GM18873 (cell line): ENCODE data around the gene SMC1A.

ENCODE experiments used
- ATAC-seq: cut with Tn5 transposase; IDR thresholded peaks from one replicate; pipeline ENCODE4 v1.9.1; 2021; ENCODE audit warnings: mild to moderate bottlenecking, moderate library complexity, moderate number of reproducible peaks; ENCODE audit not compliant: unreplicated experiment, low FRiP score

The SMC1A gene

GRCh38 chrX:53354669-53355068 lies 67.8 kb downstream of the SMC1A start:
- no peak for ATAC-seq

- no peak for ATAC-seq
Measured at GRCh38 chrX:53347948-53348347, 74.5 kb downstream of the SMC1A start.

DNA sequence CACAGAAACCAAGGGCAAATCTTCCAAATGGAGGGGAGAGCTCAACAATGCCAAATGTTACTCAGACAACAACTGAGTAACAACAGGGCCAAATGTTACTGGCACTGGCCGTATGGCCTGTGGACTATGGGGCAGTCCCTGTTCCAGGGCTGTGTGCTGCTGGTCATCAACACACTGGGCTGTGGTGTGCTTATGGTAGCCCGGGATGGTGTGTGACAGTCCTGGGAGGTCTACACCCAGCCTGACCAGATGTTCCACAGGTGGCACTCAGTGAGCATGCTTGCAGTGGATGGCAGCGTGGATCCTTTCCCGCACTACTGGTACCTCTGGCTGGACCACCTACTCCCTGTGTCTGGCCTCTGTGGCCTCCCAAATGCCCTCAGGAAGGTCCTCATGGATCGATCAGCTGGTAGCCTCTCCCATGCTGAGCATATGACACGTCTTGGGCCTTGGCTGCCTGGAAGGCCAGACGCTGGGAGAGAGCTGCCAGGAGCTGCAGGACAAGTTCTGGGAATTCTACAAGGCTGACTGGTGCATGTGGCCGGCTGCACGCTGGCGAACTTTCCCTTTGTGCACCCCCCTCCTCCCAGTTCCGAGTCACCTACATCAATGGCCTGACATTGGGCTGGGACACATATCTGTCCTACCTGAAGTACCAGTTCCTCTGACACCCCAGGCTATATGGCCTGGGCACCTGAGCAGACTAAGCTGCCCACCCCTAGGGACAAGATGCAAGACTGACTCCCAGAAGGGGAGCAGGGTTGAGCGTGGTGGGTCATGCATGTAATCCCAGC lies 81.4 kb downstream of the SMC1A start:
- no peak for ATAC-seq

DNA sequence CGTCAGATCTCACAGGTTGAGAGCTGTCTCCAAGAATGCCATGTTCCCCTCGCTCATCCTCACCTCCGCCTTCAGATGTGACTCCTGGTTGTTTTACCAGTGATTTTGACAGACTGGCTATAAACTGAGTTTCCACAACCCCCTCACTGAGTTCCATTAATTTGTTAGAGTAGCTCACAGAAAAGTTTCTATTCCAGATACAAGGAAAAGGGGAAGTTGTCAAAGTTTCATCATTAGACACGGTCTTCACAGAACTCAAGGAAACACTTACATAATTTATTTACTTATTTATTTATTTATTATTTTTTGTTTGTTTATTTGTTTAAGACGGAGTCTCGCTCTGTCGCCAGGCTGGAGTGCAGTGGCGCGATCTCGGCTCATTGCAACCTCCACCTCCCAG lies 85.4 kb downstream of the SMC1A start:
- no peak for ATAC-seq

GRCh38 chrX:53333853-53334252 lies 88.6 kb downstream of the SMC1A start:
- ATAC-seq: no peak

DNA sequence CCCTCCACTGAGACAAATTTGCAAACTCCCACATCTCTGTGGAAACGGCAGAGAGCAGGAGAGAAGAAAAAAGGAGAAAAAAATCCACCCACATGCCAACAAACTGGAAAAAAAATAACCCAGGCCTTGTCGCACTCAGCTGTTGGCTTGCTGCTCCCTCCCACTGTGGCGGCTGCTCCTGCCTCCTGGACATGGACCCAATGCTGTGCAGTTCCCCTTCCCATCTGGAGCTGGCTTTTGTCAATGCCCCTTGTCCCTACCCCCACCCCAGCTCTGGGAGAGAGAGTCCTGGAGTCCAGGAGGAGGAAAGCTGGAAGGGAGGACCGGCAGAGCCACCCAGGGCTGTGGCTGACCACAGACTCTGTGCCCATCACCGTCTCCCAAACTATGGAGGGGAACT lies 90.2 kb downstream of the SMC1A start:
- ATAC-seq: no peak

DNA sequence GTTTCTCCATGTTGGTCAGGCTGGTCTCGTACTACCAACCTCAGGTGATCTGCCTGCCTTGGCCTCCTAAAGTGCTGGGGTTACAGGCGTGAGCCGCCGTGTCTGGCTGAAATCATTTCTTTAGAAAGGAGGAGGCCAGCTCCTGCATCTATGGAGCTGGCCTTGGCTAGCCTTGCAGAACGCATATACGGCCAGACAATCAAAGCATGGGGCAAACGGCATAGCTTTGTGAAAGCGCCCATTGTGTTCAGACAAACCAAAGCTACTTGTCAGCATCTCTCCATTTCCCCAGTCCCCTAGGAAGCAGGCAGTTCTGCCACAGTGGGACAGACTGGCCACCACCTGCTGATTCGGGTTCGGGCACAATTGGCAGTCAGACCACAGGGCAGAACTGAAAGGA lies 92.1 kb downstream of the SMC1A start:
- ATAC-seq: no peak

DNA sequence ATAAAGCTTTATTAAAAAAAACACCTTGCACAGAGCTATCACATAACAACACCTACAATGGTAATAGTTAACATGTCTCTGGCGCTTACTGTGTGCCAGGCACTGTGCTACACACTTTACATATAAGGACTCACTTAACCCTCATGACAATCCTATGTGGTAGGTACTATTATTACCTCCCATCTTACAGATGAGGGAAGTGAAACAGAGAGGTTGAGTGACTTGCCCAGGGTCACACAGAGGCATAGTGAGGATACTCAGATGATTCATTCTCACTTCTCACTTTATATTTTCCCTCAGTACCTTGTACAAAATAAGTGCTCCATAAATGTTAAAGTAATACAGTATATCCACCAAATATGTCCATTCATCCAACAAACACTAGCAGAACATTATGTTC lies 97.7 kb downstream of the SMC1A start:
- ATAC-seq: no peak
